ENCODE data around the gene DENND1C. TPM values are rescaled to one million over a fixed set of nuclear protein-coding genes. Genes with fewer than 3 reads are reported as not detected.

DENND1C gene
- total RNA-seq, 2 experiments from 2014 or later: 40.9 to 68.3 TPM

DNA sequence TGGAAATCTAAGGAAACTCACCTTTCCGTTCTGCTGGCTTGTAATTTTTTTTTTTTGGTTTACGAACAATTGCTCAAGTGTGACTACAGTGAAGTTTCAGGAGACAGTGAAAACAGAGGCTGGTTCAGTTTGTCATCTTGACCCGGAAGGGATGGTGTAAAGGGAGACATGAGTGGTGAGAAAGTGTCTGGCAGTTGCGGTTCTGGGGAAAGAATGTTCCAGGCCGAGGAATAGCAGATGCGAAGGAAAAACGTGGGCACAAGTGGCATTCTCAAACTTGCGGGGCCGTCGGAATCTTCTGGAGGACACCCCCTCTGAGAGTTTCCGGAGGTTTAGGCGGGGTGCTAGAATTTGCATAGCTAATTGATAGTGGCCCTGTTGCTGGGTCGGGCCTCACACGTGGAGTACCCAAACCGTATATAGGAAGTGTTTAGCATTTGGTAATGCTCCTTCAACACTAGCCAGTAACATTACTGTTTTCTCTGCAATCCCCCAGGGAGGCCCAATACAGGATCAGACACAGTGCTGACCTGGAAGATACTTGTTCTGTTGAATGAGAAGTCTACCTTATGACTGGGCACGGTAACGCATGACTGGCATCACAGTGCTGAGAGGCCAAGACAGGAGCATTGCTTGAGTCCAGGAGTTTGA is 46.4 kb upstream of the DENND1C start:
- Histone ChIP-seq H3K79me2 (ENCODE audit: insufficient read depth, low read depth, low read length) (peaks cover 32% of the 10 kb centered on the region), H3K4me3 (ENCODE audit: low read depth, low read length, poor library complexity, severe bottlenecking) (peak overlapping the region; percentile 91), H3K9me2 (ENCODE audit: insufficient read depth, low read length) (no peaks in the 10 kb centered on the region), H3K27ac (ENCODE audit: low read depth, low read length, poor library complexity, severe bottlenecking) (peak overlapping the region; percentile 91), H3K9me3 (ENCODE audit: low read length) (no peaks in the 10 kb centered on the region), H3K4me1 (ENCODE audit: insufficient read depth, low read length, poor library complexity, severe bottlenecking) (peaks cover 60% of the 10 kb centered on the region), H2AFZ (ENCODE audit: low read length) (peak overlapping the region; percentile 71), H3K36me3 (ENCODE audit: insufficient read depth, low read length) (no peaks in the 10 kb centered on the region), H4K20me1 (ENCODE audit: insufficient read depth, low read length) (peaks cover 14% of the 10 kb centered on the region; the same call in 1 of the 2 replicates), H3K4me2 (ENCODE audit: low read length) (peak overlapping the region; percentile 80)
- ChIA-PET POLR2A (interaction anchor here (1.0 to 1.1 kb wide), 2 partner anchors 59 to 77 kb away, joined by 5 to 7 read pairs; no protein-coding TSS in a partner anchor), CTCF (ENCODE audit: unreplicated experiment) (no interaction called here)
- intact Hi-C loops (cut with micrococcal nuclease; ENCODE audit: unreplicated experiment): loop anchor here (2.0 kb wide), 1 partner anchor 49 kb away; no protein-coding TSS in a partner anchor
- no TSS peak for BruUV-seq (replicated peaks)
- DNase-seq (ENCODE audit: low spot score): peak; percentile 99
- no peak for TF ChIP-seq EZH2phosphoT487 (IDR thresholded peaks at IDR 0.05; ENCODE audit: borderline replicate concordance, low read depth, low read length)

DNA sequence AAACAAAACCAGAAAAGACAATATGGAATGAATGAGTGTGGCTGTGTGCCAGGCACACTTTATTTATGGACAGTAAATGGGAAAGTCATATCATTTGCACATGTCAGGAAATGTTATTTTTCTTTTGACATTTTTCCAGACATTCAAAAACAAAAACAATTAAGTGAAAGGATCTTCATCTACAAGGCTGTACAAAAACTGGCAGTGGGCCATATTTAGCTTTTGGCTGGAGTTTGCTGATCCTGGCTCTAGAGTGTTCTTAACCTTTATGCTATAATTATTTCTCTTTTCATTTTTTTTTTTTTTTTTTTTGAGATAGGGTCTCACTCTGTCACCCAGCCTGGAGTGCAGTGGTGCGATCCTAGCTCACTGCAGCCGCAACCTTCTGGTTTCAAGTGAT is 42.7 kb upstream of the DENND1C start:
- Histone ChIP-seq H3K27ac (ENCODE audit: low read depth, low read length, poor library complexity, severe bottlenecking) (peak overlapping the region; percentile 90), H3K79me2 (ENCODE audit: insufficient read depth, low read depth, low read length) (no peaks in the 10 kb centered on the region), H3K9me3 (ENCODE audit: low read length) (no peaks in the 10 kb centered on the region), H3K4me3 (ENCODE audit: low read depth, low read length, poor library complexity, severe bottlenecking) (no peak overlapping the region), H3K4me1 (ENCODE audit: insufficient read depth, low read length, poor library complexity, severe bottlenecking) (peaks cover 80% of the 10 kb centered on the region), H3K4me2 (ENCODE audit: low read length) (no peak overlapping the region), H3K36me3 (ENCODE audit: insufficient read depth, low read length) (no peaks in the 10 kb centered on the region), H4K20me1 (ENCODE audit: insufficient read depth, low read length) (no peaks in the 10 kb centered on the region), H2AFZ (ENCODE audit: low read length) (no peak overlapping the region), H3K9me2 (ENCODE audit: insufficient read depth, low read length) (no peaks in the 10 kb centered on the region)
- DNase-seq (ENCODE audit: low spot score): no peak
- CTCF ChIA-PET (ENCODE audit: unreplicated experiment): no interaction called here
- POLR2A ChIA-PET: interaction anchor here (0.7 kb wide), 1 partner anchor 22 kb away, joined by 4 read pairs; the partner anchor contains the start of gene TUBB4A
- no TSS peak for BruUV-seq (replicated peaks)
- intact Hi-C loops (cut with micrococcal nuclease; ENCODE audit: unreplicated experiment): no loop called here
- no peak for TF ChIP-seq EZH2phosphoT487 (IDR thresholded peaks at IDR 0.05; ENCODE audit: borderline replicate concordance, low read depth, low read length)

DNA sequence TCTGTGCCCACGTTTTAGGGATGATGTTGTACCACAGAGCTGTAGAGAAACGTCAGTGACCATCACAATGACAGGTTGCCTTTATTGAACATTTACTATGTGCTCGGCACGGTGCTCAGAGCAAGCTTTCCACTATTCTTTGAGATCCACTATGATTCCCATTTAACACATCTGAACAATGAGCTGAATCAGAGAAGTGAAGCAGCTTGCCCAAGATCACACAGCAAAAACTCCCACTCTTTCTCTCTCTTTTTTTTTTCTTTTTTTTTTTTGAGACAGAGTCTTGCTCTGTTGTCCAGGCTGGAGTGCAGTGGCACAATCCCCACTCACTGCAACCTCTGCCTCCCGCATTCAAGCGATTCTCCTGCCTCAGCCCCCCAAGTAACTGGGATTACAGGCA is 41.1 kb upstream of the DENND1C start:
- H3K27ac ChIP-seq (ENCODE audit: low read depth, low read length, poor library complexity, severe bottlenecking): peak overlapping the region; percentile 90
- peak overlapping the region; percentile 86 for H2AFZ ChIP-seq (ENCODE audit: low read length)
- peaks cover 81% of the 10 kb centered on the region for H3K4me1 ChIP-seq (ENCODE audit: insufficient read depth, low read length, poor library complexity, severe bottlenecking)
- ChIA-PET POLR2A (interaction anchor here (0.6 to 3.5 kb wide), 5 partner anchors 34 to 82 kb away, joined by 3 to 14 read pairs (median 4); no protein-coding TSS in a partner anchor), CTCF (ENCODE audit: unreplicated experiment) (no interaction called here)
- H3K4me2 ChIP-seq (ENCODE audit: low read length): peak overlapping the region; percentile 83
- intact Hi-C loops (cut with micrococcal nuclease; ENCODE audit: unreplicated experiment): no loop called here
- no peaks in the 10 kb centered on the region for H3K36me3 ChIP-seq (ENCODE audit: insufficient read depth, low read length)
- TF ChIP-seq EZH2phosphoT487 (IDR thresholded peaks at IDR 0.05; ENCODE audit: borderline replicate concordance, low read depth, low read length): no peak
- TF ChIP-seq, protein P1, sequence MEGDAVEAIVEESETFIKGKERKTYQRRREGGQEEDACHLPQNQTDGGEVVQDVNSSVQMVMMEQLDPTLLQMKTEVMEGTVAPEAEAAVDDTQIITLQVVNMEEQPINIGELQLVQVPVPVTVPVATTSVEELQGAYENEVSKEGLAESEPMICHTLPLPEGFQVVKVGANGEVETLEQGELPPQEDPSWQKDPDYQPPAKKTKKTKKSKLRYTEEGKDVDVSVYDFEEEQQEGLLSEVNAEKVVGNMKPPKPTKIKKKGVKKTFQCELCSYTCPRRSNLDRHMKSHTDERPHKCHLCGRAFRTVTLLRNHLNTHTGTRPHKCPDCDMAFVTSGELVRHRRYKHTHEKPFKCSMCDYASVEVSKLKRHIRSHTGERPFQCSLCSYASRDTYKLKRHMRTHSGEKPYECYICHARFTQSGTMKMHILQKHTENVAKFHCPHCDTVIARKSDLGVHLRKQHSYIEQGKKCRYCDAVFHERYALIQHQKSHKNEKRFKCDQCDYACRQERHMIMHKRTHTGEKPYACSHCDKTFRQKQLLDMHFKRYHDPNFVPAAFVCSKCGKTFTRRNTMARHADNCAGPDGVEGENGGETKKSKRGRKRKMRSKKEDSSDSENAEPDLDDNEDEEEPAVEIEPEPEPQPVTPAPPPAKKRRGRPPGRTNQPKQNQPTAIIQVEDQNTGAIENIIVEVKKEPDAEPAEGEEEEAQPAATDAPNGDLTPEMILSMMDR (conservative IDR thresholded peaks at IDR 0.05; ENCODE audit: low read length): no peak
- no peak for DNase-seq (ENCODE audit: low spot score)
- H3K79me2 ChIP-seq (ENCODE audit: insufficient read depth, low read depth, low read length): no peaks in the 10 kb centered on the region
- H4K20me1 ChIP-seq (ENCODE audit: insufficient read depth, low read length): no peaks in the 10 kb centered on the region
- BruUV-seq (replicated peaks): no TSS peak
- peak overlapping the region; percentile 60 for H3K4me3 ChIP-seq (ENCODE audit: low read depth, low read length, poor library complexity, severe bottlenecking)
- H3K9me2 ChIP-seq (ENCODE audit: insufficient read depth, low read length): no peaks in the 10 kb centered on the region
- H3K9me3 ChIP-seq (ENCODE audit: low read length): no peaks in the 10 kb centered on the region

All from OCI-LY7 (cell line).